Prostate gland (tissue), 2 donors: ENCODE data around the gene SMCP. TPM values are rescaled to one million over a fixed set of nuclear protein-coding genes. Genes with fewer than 3 reads are reported as not detected.

Experiments used
- DNase-seq: peaks from one replicate; pipeline ENCODE4 v3.0.0-alpha.2; 2019; ENCODE audit warnings: low spot score
- H3K27ac ChIP-seq, 2 donors: fragments of 200-600 bp; sonication (generic); 2 replicates each; pipeline ENCODE4 v1.5.1; 2017 to 2019
- H3K27me3 ChIP-seq: fragments of 200-600 bp; sonication (generic); replicated peaks from 2 replicates; pipeline ENCODE4 v1.5.1; 2019; ENCODE audit not compliant: insufficient read depth
- H3K36me3 ChIP-seq, 2 donors: fragments of 200-600 bp; sonication (generic); 1 replicate in 1 of 2; 2 replicates in 1 of 2; pipeline versions ENCODE4 v1.5.1 to v1.8.1; 2017 to 2019
- H3K4me1 ChIP-seq: fragments of 200-600 bp; sonication (generic); replicated peaks from 2 replicates; pipeline ENCODE4 v1.5.1; 2019
- H3K4me3 ChIP-seq, 2 donors: fragments of 200-600 bp; sonication (generic); 2 replicates each; pipeline ENCODE4 v1.5.1; 2017 to 2019
- H3K9me3 ChIP-seq: fragments of 200-600 bp; sonication (generic); 2 replicates; pipeline ENCODE4 v1.5.1; 2017
- POLR2A ChIP-seq: fragments of 450-650 bp; IDR thresholded peaks from one replicate; pipeline ENCODE4 v1.6.1; 2016; ENCODE audit warnings: antibody characterized with exemption, mild to moderate bottlenecking
- POLR2AphosphoS5 ChIP-seq: sonication (generic); formaldehyde crosslinking; IDR thresholded peaks from one replicate; pipeline ENCODE4 v1.6.1; 2017; ENCODE audit warnings: antibody characterized with exemption
- WGBS: methylation state at CpG from one replicate; pipeline ENCODE4 v1.1.5; 2018; 5-methylcytosine and 5-hydroxymethylcytosine counted together
- intact Hi-C: fragments of 100-400 bp; cut with DNase I; formaldehyde crosslinking; loops from one replicate; pipeline ENCODE4 v1.14.2; 2022
- total RNA-seq, 2 donors: library from RNA; depleted of rRNA; stranded (reverse); fragments of >200 nt; gene quantifications; one replicate each; pipeline ENCODE4 v1.1.0, GENCODE V29; 2016
- TF ChIP-seq, protein P1 (sequence below), 4 experiments: fragments of 200-600 bp in 2 of 4; fragments of 450-650 bp in 2 of 4; sonication (generic) in 2 of 4; IDR thresholded peaks; 1 replicate in 3 of 4; 2 replicates in 1 of 4; pipeline ENCODE4 v1.5.1; 2016 to 2019; ENCODE audit warnings: antibody characterized with exemption in 4 of 4, mild to moderate bottlenecking in 2 of 4, moderate library complexity in 2 of 4

The SMCP gene
- total RNA-seq, 2 donors from 2014 or later: 36.5 TPM; not detected in 1

DNA sequence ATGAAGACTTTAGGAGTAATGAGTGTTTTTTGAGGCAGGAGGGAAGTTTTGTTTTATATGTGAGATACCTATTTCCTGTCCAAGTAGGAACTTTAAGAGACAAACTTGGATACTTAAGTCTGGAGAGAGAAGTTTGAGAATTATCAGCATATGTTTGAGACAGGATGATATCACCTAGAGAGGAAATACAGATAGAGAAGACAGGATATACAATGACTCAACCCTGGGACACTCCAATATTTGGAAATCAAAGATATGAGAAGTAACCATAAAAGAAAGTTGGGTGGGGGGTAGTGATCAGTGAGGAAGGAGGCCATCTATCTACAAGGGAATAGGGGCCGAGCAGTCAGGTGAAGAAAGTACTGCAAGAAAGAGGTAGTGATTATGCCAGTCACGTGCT lies 11.8 kb upstream of the SMCP start:
- H3K4me3 ChIP-seq: no peak overlapping the region

DNA sequence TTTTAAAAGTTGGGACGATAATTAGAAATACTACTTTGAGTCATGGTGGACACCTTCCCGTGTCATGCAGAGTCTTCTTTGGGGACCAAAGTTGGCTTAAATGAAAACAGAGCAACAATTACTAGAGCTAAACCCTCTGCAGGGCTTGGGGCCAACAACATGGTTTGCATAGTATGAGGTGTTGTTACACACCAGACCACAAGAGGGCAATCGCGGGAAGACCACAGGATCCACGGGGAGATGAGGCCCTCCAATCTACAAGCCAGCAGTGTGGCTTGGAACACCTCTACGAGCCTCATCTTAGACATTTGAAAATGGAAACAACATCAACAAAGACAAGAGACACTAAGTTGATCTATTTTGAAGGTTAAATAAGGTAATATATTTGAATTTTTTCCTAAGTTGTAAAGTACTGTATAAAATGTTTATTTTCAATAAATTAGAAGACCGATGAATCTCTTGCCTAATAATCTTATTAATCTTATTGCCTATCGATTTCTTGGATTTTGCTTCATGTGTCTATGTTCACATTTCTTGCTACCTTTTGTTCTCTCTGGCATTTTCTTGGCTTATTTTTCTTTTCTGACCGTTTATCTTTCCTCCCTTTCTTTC lies 8.2 kb upstream of the SMCP start:
- H3K9me3 ChIP-seq: no peaks in the 10 kb centered on the region
- intact Hi-C loops: loop anchor here (2.0 kb wide), 1 partner anchor 353 kb away; no protein-coding TSS in a partner anchor
- peak; percentile 29 for DNase-seq
- no peaks in the 10 kb centered on the region for H3K27me3 ChIP-seq
- H3K36me3 ChIP-seq: no peaks in the 10 kb centered on the region
- no peak overlapping the region for H3K27ac ChIP-seq
- 34% methylated on average over 9 of the region's 9 CpGs for whole genome bisulfite sequencing
- no peaks in the 10 kb centered on the region for H3K4me1 ChIP-seq
- no peak overlapping the region for H3K4me3 ChIP-seq
- TF ChIP-seq POLR2A: no peak
- TF ChIP-seq, protein P1, sequence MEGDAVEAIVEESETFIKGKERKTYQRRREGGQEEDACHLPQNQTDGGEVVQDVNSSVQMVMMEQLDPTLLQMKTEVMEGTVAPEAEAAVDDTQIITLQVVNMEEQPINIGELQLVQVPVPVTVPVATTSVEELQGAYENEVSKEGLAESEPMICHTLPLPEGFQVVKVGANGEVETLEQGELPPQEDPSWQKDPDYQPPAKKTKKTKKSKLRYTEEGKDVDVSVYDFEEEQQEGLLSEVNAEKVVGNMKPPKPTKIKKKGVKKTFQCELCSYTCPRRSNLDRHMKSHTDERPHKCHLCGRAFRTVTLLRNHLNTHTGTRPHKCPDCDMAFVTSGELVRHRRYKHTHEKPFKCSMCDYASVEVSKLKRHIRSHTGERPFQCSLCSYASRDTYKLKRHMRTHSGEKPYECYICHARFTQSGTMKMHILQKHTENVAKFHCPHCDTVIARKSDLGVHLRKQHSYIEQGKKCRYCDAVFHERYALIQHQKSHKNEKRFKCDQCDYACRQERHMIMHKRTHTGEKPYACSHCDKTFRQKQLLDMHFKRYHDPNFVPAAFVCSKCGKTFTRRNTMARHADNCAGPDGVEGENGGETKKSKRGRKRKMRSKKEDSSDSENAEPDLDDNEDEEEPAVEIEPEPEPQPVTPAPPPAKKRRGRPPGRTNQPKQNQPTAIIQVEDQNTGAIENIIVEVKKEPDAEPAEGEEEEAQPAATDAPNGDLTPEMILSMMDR (IDR thresholded peaks at IDR 0.05): peak in 3 of 4 experiments; percentile 23 to 50 (median 35)

More for the DNA sequence above, 11.8 kb upstream of the SMCP start:
- no peaks in the 10 kb centered on the region for H3K27me3 ChIP-seq
- intact Hi-C loops: no loop called here
- TF ChIP-seq POLR2AphosphoS5: no peak
- TF ChIP-seq POLR2A: no peak
- TF ChIP-seq, protein P1 (IDR thresholded peaks at IDR 0.05): no peak
- DNase-seq: no peak
- no peaks in the 10 kb centered on the region for H3K36me3 ChIP-seq
- no peak overlapping the region for H3K27ac ChIP-seq
- H3K4me1 ChIP-seq: no peaks in the 10 kb centered on the region
- no peaks in the 10 kb centered on the region for H3K9me3 ChIP-seq
- WGBS: 70% methylated on average over 2 of the region's 2 CpGs

DNA sequence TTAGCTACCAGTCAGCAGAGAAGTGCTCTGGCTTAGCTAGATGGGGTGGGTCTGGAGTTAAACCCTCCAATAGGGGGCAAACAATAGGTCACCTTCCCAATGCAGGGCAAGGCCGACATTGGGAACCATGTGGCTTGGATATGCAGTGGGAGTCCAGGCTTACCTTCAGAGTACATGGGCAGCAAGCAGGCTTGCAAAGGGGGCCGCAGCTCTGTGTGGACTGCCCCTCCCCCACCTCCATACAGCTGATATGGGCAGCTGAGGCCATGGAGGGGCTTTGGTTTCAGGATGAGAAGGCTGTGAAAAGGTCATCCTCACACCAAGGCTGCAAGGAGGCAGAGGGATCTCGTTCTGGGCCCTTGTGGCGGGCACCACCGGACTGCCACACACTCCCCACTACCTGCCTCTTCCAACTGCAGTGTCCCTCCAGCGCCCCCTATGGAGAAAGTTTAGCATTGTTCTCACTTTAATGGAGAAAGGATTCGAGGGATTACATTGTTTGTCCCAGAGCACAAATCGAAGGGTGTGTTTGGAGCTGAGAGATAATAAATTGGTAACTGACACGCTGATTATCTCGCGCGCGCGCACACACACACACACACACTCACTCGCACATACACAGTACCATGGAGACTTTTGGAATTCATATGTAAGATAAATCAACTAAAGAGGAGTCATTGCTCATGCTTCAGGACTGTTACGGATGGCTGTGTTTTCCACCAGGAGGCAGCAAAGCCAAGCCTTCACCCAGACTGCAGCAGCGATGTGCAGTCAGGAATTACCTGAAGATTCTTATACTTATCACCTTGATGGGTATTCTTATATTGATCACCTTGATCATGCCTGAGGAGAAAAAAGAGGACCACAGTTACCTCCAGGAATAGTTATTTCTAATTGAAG lies 7.0 kb upstream of the SMCP start:
- no peak for DNase-seq
- 51% methylated on average over 17 of the region's 17 CpGs for WGBS
- TF ChIP-seq POLR2AphosphoS5 (no peak), POLR2A (no peak)
- TF ChIP-seq, protein P1 (IDR thresholded peaks at IDR 0.05): peak in 2 of 4 experiments; percentile 5 to 6
- Histone ChIP-seq H3K4me3 (no peak overlapping the region), H3K9me3 (no peaks in the 10 kb centered on the region), H3K4me1 (no peaks in the 10 kb centered on the region), H3K27ac (no peak overlapping the region), H3K27me3 (no peaks in the 10 kb centered on the region), H3K36me3 (no peaks in the 10 kb centered on the region)
- intact Hi-C loops: loop anchor here (2.0 kb wide), 1 partner anchor 352 kb away; no protein-coding TSS in a partner anchor

DNA sequence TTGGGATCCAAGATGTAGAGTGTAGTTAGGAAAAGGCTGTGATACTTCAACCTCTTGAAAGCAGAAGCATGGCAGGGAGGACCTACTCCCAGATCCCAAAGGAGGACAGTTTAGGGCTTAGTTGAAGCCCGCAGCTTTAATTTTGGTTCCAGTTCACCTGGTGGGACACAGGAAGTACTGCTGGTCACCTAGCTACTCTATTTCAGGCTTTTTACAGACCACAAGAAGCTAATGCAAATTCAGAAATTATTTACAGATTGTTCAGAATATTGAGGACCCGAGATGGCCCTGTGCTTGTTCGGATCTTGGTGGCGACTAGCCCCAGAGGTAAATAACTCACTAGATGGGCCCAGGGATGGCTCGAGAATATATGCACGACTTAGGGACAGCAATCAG lies 6.4 kb upstream of the SMCP start:
- H3K27ac ChIP-seq: no peak overlapping the region
- DNase-seq: no peak
- no peaks in the 10 kb centered on the region for H3K36me3 ChIP-seq
- no peaks in the 10 kb centered on the region for H3K9me3 ChIP-seq
- 85% methylated on average over 6 of the region's 6 CpGs for WGBS
- H3K4me3 ChIP-seq: no peak overlapping the region
- intact Hi-C loops: loop anchor here (2.0 kb wide), 1 partner anchor 351 kb away; no protein-coding TSS in a partner anchor
- no peaks in the 10 kb centered on the region for H3K27me3 ChIP-seq
- TF ChIP-seq POLR2A (no peak), POLR2AphosphoS5 (no peak)
- TF ChIP-seq, protein P1 (IDR thresholded peaks at IDR 0.05): no peak
- H3K4me1 ChIP-seq: no peaks in the 10 kb centered on the region
